ENCODE measurements around the gene SLIT3.

- TF ChIP-seq CTCF (IDR thresholded peaks at IDR 0.05) (no peak), POLR2AphosphoS5 (IDR thresholded peaks at IDR 0.05) (no peak)
Measured at GRCh38 chr5:168788107-168788506, 512.8 kb downstream of the SLIT3 start.

All from breast epithelium (tissue), 3 donors.